CD14-positive monocyte (primary cell): Measurements from ENCODE around the gene ITGA7. TPM values are rescaled to one million over a fixed set of nuclear protein-coding genes. Genes with fewer than 3 reads are reported as not detected.

Experiments
- DNase-seq, 3 donors: peaks; one replicate each; pipeline ENCODE4 v3.0.0-alpha.2; 2011 to 2022
- H2AFZ ChIP-seq: 2 replicates; pipeline ENCODE4 v1.6.0; 2012; ENCODE audit warnings: mild to moderate bottlenecking, low read depth, low read length, inconsistent platforms; ENCODE audit not compliant: insufficient read depth, poor library complexity, severe bottlenecking
- H3K27ac ChIP-seq, 2 donors: 1 replicate in 1 of 2; 2 replicates in 1 of 2; pipeline ENCODE4 v1.5.1; 2012 to 2013; ENCODE audit warnings: low read length in 2 of 2, control low read depth in 1 of 2, inconsistent platforms in 1 of 2, low read depth in 1 of 2, mild to moderate bottlenecking in 1 of 2
- H3K27me3 ChIP-seq, 2 donors: one replicate each; pipeline versions ENCODE4 v1.6.0 to v1.6.1; 2011 to 2013; ENCODE audit warnings: low read length in 2 of 2; ENCODE audit not compliant: control insufficient read depth in 2 of 2, insufficient read depth in 2 of 2
- H3K36me3 ChIP-seq, 2 donors: replicated peaks in 1 of 2; 1 replicate in 1 of 2; 2 replicates in 1 of 2; pipeline versions ENCODE4 v1.5.1 to v1.6.1; 2012 to 2013; ENCODE audit warnings: low read length in 2 of 2, control low read depth in 1 of 2, inconsistent platforms in 1 of 2, mild to moderate bottlenecking in 1 of 2; ENCODE audit not compliant: insufficient read depth in 2 of 2, control insufficient read depth in 1 of 2
- H3K4me1 ChIP-seq, 2 donors: 1 replicate in 1 of 2; 2 replicates in 1 of 2; pipeline versions ENCODE4 v1.5.1 to v1.6.1; 2012 to 2013; ENCODE audit warnings: low read length in 2 of 2, control low read depth in 1 of 2, inconsistent platforms in 1 of 2, mild to moderate bottlenecking in 1 of 2, moderate library complexity in 1 of 2; ENCODE audit not compliant: insufficient read depth in 2 of 2, control insufficient read depth in 1 of 2
- H3K4me2 ChIP-seq: replicated peaks from 2 replicates; pipeline ENCODE3; 2012; ENCODE audit warnings: low read length, moderate library complexity, mild to moderate bottlenecking; ENCODE audit not compliant: poor library complexity, severe bottlenecking; ENCODE audit errors: extremely low read depth
- H3K4me3 ChIP-seq, 3 experiments: fragments of 200-600 bp in 1 of 3; sonication (generic) in 1 of 3; replicated peaks in 1 of 3; 1 replicate in 2 of 3; 2 replicates in 1 of 3; pipeline ENCODE4 v1.5.1; 2011 to 2013; ENCODE audit warnings: low read length in 3 of 3, mild to moderate bottlenecking in 3 of 3, control low read depth in 2 of 3, low read depth in 2 of 3, inconsistent platforms in 1 of 3, moderate library complexity in 1 of 3
- H3K79me2 ChIP-seq: 2 replicates; pipeline ENCODE4 v1.6.0; 2012; ENCODE audit warnings: mild to moderate bottlenecking, control low read depth, inconsistent platforms, low read length, moderate library complexity; ENCODE audit not compliant: insufficient read depth
- H3K9ac ChIP-seq: 2 replicates; pipeline ENCODE4 v1.6.0; 2017; ENCODE audit warnings: low read length, mild to moderate bottlenecking; ENCODE audit not compliant: insufficient read depth, poor library complexity, severe bottlenecking
- H3K9me3 ChIP-seq, 2 donors: replicated peaks in 1 of 2; 1 replicate in 1 of 2; 2 replicates in 1 of 2; pipeline versions ENCODE4 v1.5.1 to v1.6.1; 2012 to 2013; ENCODE audit warnings: low read length in 2 of 2, control low read depth in 1 of 2; ENCODE audit not compliant: control insufficient read depth in 1 of 2, insufficient read depth in 1 of 2
- H4K20me1 ChIP-seq: 2 replicates; pipeline ENCODE4 v1.6.0; 2012; ENCODE audit warnings: mild to moderate bottlenecking, low read length, control low read depth, moderate library complexity; ENCODE audit not compliant: insufficient read depth
- H3K27ac Mint-ChIP-seq, 7 donors: one replicate each; pipeline ENCODE4 v1.8.0; 2020; ENCODE audit warnings: mild to moderate bottlenecking in 7 of 7, mixed read lengths in 7 of 7, moderate library complexity in 6 of 7, inconsistent platforms in 2 of 7
- H3K27me3 Mint-ChIP-seq, 3 donors: one replicate each; pipeline ENCODE4 v1.8.0; 2021 to 2022; ENCODE audit warnings: low read depth in 3 of 3, mild to moderate bottlenecking in 3 of 3, mixed read lengths in 3 of 3, moderate library complexity in 3 of 3, inconsistent platforms in 1 of 3
- H3K36me3 Mint-ChIP-seq, 2 donors: one replicate each; pipeline ENCODE4 v1.8.0; 2020; ENCODE audit warnings: mixed read lengths in 2 of 2, inconsistent platforms in 1 of 2, mild to moderate bottlenecking in 1 of 2
- H3K4me1 Mint-ChIP-seq: one replicate; pipeline ENCODE4 v1.8.0; 2020; ENCODE audit warnings: mild to moderate bottlenecking, mixed read lengths
- H3K4me3 Mint-ChIP-seq, 2 donors: one replicate each; pipeline ENCODE4 v1.8.0; 2020; ENCODE audit warnings: mild to moderate bottlenecking in 2 of 2, mixed read lengths in 2 of 2, moderate library complexity in 1 of 2
- H3K9me3 Mint-ChIP-seq, 7 donors: one replicate each; pipeline ENCODE4 v1.8.0; 2020 to 2022; ENCODE audit warnings: mixed read lengths in 7 of 7, mild to moderate bottlenecking in 6 of 7, moderate library complexity in 6 of 7, inconsistent platforms in 2 of 7
- WGBS: methylation state at CpG from one replicate; pipeline ENCODE4 v1.1.5; 2013; ENCODE audit warnings: missing lambda C conversion rate; ENCODE audit not compliant: insufficient coverage; 5-methylcytosine and 5-hydroxymethylcytosine counted together
- intact Hi-C, 2 donors: fragments of 100-400 bp; cut with micrococcal nuclease; formaldehyde crosslinking; loops; one replicate each; pipeline versions ENCODE4 v1.15.0 to v1.15.1; 2023
- polyA plus RNA-seq, 3 donors: library from polyadenylated mRNA; depleted of rRNA in 1 of 3; unstranded in 2 of 3; stranded (reverse) in 1 of 3; fragments of 300-500 nt in 2 of 3; fragments of >200 nt in 1 of 3; fragmentation: Illumina TruSeq in 2 of 3; gene quantifications; 1 replicate in 2 of 3; 2 replicates in 1 of 3; pipeline ENCODE4 v1.2.3, GENCODE V29; 2012 to 2021
- TF ChIP-seq, protein P1 (sequence below): fragments of 200-600 bp; IDR thresholded peaks from one replicate; pipeline ENCODE4 v1.8.0; 2022; ENCODE audit warnings: antibody characterized with exemption, mild to moderate bottlenecking

The ITGA7 gene
- polyA plus RNA-seq, 3 donors = 0.23 to 3.3 (median 0.55) TPM

DNA sequence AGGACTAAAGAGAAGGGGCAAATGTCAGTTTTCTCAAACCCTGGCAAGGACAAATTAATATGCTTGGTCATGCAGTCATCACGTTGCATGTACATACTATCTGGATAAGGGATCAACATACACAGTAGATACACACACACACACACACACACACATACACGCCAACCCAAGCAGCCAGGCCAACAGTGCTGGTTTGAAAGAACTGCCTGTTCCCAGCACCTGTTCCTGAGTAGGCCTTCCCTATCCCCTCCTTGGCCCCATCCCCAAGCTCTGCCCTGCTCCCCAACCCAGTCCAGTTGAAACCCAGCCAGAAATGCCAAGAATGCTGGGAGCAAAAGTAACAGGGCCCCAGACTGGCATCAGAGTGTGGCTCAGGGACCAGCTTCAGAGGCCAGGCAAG is 4.4 kb downstream of the ITGA7 start:
- Mint-ChIP-seq H3K9me3 (peaks cover 0 to 9% (median 2%) of the 10 kb centered on the region in 7 donors), H3K36me3 (peaks cover 0 to 7% of the 10 kb centered on the region in 2 donors), H3K27ac (no peak overlapping the region), H3K4me3 (no peak overlapping the region), H3K27me3 (peaks cover 26 to 38% (median 32%) of the 10 kb centered on the region in 3 donors), H3K4me1 (peaks cover 32% of the 10 kb centered on the region)
- TF ChIP-seq, protein P1, sequence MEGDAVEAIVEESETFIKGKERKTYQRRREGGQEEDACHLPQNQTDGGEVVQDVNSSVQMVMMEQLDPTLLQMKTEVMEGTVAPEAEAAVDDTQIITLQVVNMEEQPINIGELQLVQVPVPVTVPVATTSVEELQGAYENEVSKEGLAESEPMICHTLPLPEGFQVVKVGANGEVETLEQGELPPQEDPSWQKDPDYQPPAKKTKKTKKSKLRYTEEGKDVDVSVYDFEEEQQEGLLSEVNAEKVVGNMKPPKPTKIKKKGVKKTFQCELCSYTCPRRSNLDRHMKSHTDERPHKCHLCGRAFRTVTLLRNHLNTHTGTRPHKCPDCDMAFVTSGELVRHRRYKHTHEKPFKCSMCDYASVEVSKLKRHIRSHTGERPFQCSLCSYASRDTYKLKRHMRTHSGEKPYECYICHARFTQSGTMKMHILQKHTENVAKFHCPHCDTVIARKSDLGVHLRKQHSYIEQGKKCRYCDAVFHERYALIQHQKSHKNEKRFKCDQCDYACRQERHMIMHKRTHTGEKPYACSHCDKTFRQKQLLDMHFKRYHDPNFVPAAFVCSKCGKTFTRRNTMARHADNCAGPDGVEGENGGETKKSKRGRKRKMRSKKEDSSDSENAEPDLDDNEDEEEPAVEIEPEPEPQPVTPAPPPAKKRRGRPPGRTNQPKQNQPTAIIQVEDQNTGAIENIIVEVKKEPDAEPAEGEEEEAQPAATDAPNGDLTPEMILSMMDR = no peak
- H2AFZ ChIP-seq = no peak overlapping the region
- no peaks in the 10 kb centered on the region for H3K79me2 ChIP-seq
- H3K4me3 ChIP-seq = no peak overlapping the region
- no peak overlapping the region for H3K27ac ChIP-seq
- 87% methylated on average over 2 of the region's 2 CpGs for WGBS
- no peak overlapping the region for H3K9ac ChIP-seq
- no peak for DNase-seq
- no peak overlapping the region for H3K4me2 ChIP-seq
- H3K27me3 ChIP-seq = peaks cover 4 to 22% of the 10 kb centered on the region in 2 donors
- H3K36me3 ChIP-seq = no peaks in the 10 kb centered on the region
- intact Hi-C loops = no loop called here
- no peaks in the 10 kb centered on the region for H4K20me1 ChIP-seq
- H3K9me3 ChIP-seq = no peaks in the 10 kb centered on the region
- H3K4me1 ChIP-seq = peaks cover 16 to 17% of the 10 kb centered on the region in 2 donors

DNA sequence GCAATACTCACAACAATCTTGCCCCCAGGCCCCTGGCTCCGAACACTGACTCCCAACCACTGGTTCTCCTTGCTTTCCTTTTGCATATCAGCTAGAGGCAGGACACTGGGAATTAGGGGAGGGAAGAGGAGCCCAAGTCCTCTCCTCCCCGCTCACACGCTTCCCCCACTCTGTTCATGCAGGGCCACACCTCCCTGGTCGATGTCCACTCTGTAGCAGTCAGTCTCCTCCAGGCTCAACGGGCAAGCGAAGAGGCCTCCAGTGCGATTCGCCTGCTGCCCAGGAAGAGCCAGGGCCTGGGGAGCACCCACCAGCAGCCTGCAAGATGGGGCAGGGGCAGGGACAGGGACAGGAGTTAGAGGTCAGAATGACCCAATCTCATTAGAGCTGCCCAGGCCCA is 4.8 kb downstream of the ITGA7 start:
- TF ChIP-seq, protein P1 = no peak
- H3K79me2 ChIP-seq = no peaks in the 10 kb centered on the region
- WGBS = 96% methylated on average over 4 of the region's 8 CpGs
- H2AFZ ChIP-seq = no peak overlapping the region
- H3K27me3 ChIP-seq = peaks cover 4 to 19% of the 10 kb centered on the region in 2 donors
- intact Hi-C loops = no loop called here
- no peaks in the 10 kb centered on the region for H4K20me1 ChIP-seq
- peaks cover 11 to 12% of the 10 kb centered on the region in 2 donors for H3K4me1 ChIP-seq
- no peak overlapping the region for H3K9ac ChIP-seq
- Mint-ChIP-seq H3K36me3 (peaks cover 0 to 7% of the 10 kb centered on the region in 2 donors), H3K9me3 (peaks cover 0 to 9% (median 2%) of the 10 kb centered on the region in 7 donors), H3K4me1 (peaks cover 28% of the 10 kb centered on the region), H3K4me3 (no peak overlapping the region), H3K27ac (peak overlapping the region in 1 of 7 donors; percentile 47), H3K27me3 (peaks cover 24 to 34% (median 29%) of the 10 kb centered on the region in 3 donors)
- no peak for DNase-seq
- H3K27ac ChIP-seq = no peak overlapping the region
- no peak overlapping the region for H3K4me3 ChIP-seq
- no peaks in the 10 kb centered on the region for H3K36me3 ChIP-seq
- H3K9me3 ChIP-seq = no peaks in the 10 kb centered on the region
- no peak overlapping the region for H3K4me2 ChIP-seq
